HuH-7.5 (cell line): Measurements from ENCODE around the gene DNAAF3.
"Not testable (repeated sequence)": the region's sequence is repeated elsewhere in the genome, so short reads cannot be mapped to it uniquely, and the experiment has no call there.

Experiments
- DNase-seq: peaks from one replicate; pipeline ENCODE4 v3.0.0; 2011; ENCODE audit warnings: low spot score

The DNAAF3 gene

GRCh38 chr19:55175117-55175867, 8.9 kb upstream of the DNAAF3 start:
- DNase-seq, result no peak

GRCh38 chr19:55174425-55175116, 8.2 kb upstream of the DNAAF3 start:
- no peak for DNase-seq

GRCh38 chr19:55173714-55174409, 7.4 kb upstream of the DNAAF3 start:
- no peak for DNase-seq

- DNase-seq, result no peak
Measured at GRCh38 chr19:55173186-55173713, 6.8 kb upstream of the DNAAF3 start.

GRCh38 chr19:55172741-55173140, 6.3 kb upstream of the DNAAF3 start:
- no peak for DNase-seq

- DNase-seq, result not testable (repeated sequence)
Measured at GRCh38 chr19:55172318-55172717, 5.9 kb upstream of the DNAAF3 start.

GRCh38 chr19:55171440-55171839, 5.0 kb upstream of the DNAAF3 start:
- DNase-seq, result no peak

GRCh38 chr19:55169136-55169535, 2.7 kb upstream of the DNAAF3 start:
- no peak for DNase-seq

- DNase-seq, result peak; percentile 95
Measured at GRCh38 chr19:55165952-55166529, 372 bp downstream of the DNAAF3 start.

- DNase-seq, result no peak
Measured at GRCh38 chr19:55161571-55162322, 4.7 kb downstream of the DNAAF3 start.

GRCh38 chr19:55160986-55161365, 5.4 kb downstream of the DNAAF3 start:
- no peak for DNase-seq

GRCh38 chr19:55160128-55160985, 6.1 kb downstream of the DNAAF3 start:
- DNase-seq, result peak; percentile 99

GRCh38 chr19:55158848-55159749, 7.3 kb downstream of the DNAAF3 start:
- no peak for DNase-seq

GRCh38 chr19:55158423-55158822, 8.0 kb downstream of the DNAAF3 start:
- no peak for DNase-seq

- no peak for DNase-seq
Measured at GRCh38 chr19:55157064-55157908, 9.1 kb downstream of the DNAAF3 start, which contains the start of gene TNNI3. Gene TNNI3 (minus strand): TSS chr19:55157732. CDS start chr19:55157589, 143 bp downstream.

- no peak for DNase-seq
Measured at GRCh38 chr19:55156202-55157063, 10.0 kb downstream of the DNAAF3 start.

- DNase-seq, result not testable (repeated sequence)
Measured at GRCh38 chr19:55155784-55156183, 10.6 kb downstream of the DNAAF3 start.
